GM12878 (cell line): ENCODE data around the gene TLL2.

Source experiments
- CHD2 ChIP-seq: IDR thresholded peaks from 2 replicates; pipeline ENCODE4 v1.6.1; 2011; ENCODE audit warnings: low read depth, low read length, improper control_type of control experiment, borderline replicate concordance
- CTCF ChIP-seq, 3 experiments: IDR thresholded peaks in 2 of 3; conservative IDR thresholded peaks in 1 of 3; 2 replicates each; pipeline ENCODE4 v1.5.1; 2011; ENCODE audit warnings: low read depth in 3 of 3, low read length in 3 of 3, mild to moderate bottlenecking in 3 of 3, control low read depth in 2 of 3, moderate library complexity in 2 of 3, inconsistent platforms in 1 of 3, mixed read lengths in 1 of 3; ENCODE audit not compliant: control insufficient read depth in 2 of 3, insufficient read depth in 1 of 3; ENCODE audit errors: extremely low read depth in 1 of 3
- EZH2 ChIP-seq: IDR thresholded peaks from 2 replicates; pipeline ENCODE4 v1.6.1; 2012; ENCODE audit warnings: low read depth, mild to moderate bottlenecking, control low read depth, inconsistent platforms, low read length, borderline replicate concordance; ENCODE audit not compliant: control insufficient read depth
- NBN ChIP-seq: fragments of 450-650 bp; IDR thresholded peaks from 2 replicates; pipeline ENCODE4 v1.6.1; 2016
- SIN3A ChIP-seq: IDR thresholded peaks from 2 replicates; pipeline ENCODE4 v1.6.1; 2012; ENCODE audit warnings: low read depth, low read length, improper control_type of control experiment
- SPI1 ChIP-seq: IDR thresholded peaks from 2 replicates; pipeline ENCODE4 v1.6.1; 2011; ENCODE audit warnings: low read depth, mild to moderate bottlenecking, low read length, moderate library complexity, borderline replicate concordance; ENCODE audit not compliant: insufficient read depth
- SREBF2 ChIP-seq: IDR thresholded peaks from 2 replicates; pipeline ENCODE4 v1.6.1; 2012; ENCODE audit warnings: mild to moderate bottlenecking, low read length
- TAF1 ChIP-seq: IDR thresholded peaks from 2 replicates; pipeline ENCODE4 v1.6.1; 2011; ENCODE audit warnings: mild to moderate bottlenecking, low read depth, low read length, borderline replicate concordance
- ZNF24 ChIP-seq: fragments of 450-650 bp; IDR thresholded peaks from 2 replicates; pipeline ENCODE4 v1.6.1; 2017; ENCODE audit warnings: antibody characterized with exemption, mild to moderate bottlenecking
- ZNF274 ChIP-seq: IDR thresholded peaks from one replicate; pipeline ENCODE4 v1.8.0; 2011; ENCODE audit not compliant: insufficient read length, insufficient read depth

- no peak for TF ChIP-seq ZNF274
- no peak for TF ChIP-seq TAF1
- no peak for TF ChIP-seq SPI1
- no peak for TF ChIP-seq EZH2
- TF ChIP-seq ZNF24, result no peak; the same call in 1 of the 2 replicates
- TF ChIP-seq SIN3A, result no peak
- TF ChIP-seq SREBF2, result no peak
- no peak for TF ChIP-seq CHD2
- TF ChIP-seq NBN, result no peak
- no peak for TF ChIP-seq CTCF (IDR thresholded peaks at IDR 0.05 in 2 of 3, conservative IDR thresholded peaks at IDR 0.05 in 1 of 3; ENCODE audit: control insufficient read depth in 2 of 3, extremely low read depth in 1 of 3, insufficient read depth in 1 of 3, low read depth in 3 of 3, low read length in 3 of 3)
Measured at GRCh38 chr10:96541921-96542320, 28.2 kb upstream of the TLL2 start.
